ENCODE results near the gene TDRD3.

Gene TDRD3

DNA sequence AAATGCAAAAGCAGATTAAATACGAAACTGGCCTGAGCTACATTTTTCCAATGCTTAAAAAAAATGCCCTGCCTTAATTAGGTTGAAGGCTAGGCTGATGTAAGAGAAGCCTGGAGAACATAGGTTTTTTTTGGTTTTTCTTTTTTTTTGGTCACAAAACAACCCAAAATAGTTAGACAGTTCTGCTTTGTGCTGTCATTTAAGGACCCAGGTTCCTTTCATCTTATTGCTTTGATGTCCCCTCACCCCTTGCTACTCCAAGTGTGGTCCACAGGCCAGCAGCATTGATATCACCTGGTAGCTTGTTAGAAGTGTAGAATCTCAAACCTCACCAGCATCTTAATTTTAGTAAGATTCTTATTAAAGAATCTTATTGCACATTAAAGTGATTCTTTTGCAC is 14.4 kb downstream of the TDRD3 start:
- H3K27ac Mint-ChIP-seq: no peak overlapping the region

DNA sequence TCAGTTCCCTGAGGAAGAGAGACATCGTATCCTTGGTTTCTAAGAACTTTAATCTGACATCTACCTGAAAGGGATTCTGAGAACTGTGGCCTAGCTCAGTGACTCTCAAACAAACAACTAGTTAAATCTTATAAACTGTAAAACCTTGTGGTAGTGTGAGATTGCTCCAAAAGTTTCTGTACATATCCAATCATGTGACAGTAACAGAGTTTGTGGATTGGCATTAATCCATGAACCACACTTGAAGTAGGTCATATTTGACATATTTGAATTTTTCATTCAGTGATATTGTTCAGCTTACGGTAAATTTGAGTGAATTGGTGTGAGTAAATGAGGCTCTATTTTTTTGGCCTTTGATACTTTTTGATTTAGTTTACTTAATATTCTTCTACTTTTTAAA is 15.0 kb downstream of the TDRD3 start:
- no peak for DNase-seq
- peaks cover 9% of the 10 kb centered on the region for H3K4me1 Mint-ChIP-seq
- H3K9me3 Mint-ChIP-seq: peaks cover 8% of the 10 kb centered on the region
- no peaks in the 10 kb centered on the region for H3K27me3 Mint-ChIP-seq
- H3K36me3 Mint-ChIP-seq: peaks cover 18% of the 10 kb centered on the region
- no peak overlapping the region for H3K4me3 Mint-ChIP-seq
- no peak overlapping the region for H3K27ac Mint-ChIP-seq
- CTCF ChIA-PET: no interaction called here

More for the DNA sequence above, 14.4 kb downstream of the TDRD3 start:
- CTCF ChIA-PET: no interaction called here
- Mint-ChIP-seq H3K36me3 (peaks cover 18% of the 10 kb centered on the region), H3K27me3 (no peaks in the 10 kb centered on the region), H3K4me3 (no peak overlapping the region), H3K4me1 (peaks cover 9% of the 10 kb centered on the region), H3K9me3 (peaks cover 9% of the 10 kb centered on the region)
- DNase-seq: no peak

DNA sequence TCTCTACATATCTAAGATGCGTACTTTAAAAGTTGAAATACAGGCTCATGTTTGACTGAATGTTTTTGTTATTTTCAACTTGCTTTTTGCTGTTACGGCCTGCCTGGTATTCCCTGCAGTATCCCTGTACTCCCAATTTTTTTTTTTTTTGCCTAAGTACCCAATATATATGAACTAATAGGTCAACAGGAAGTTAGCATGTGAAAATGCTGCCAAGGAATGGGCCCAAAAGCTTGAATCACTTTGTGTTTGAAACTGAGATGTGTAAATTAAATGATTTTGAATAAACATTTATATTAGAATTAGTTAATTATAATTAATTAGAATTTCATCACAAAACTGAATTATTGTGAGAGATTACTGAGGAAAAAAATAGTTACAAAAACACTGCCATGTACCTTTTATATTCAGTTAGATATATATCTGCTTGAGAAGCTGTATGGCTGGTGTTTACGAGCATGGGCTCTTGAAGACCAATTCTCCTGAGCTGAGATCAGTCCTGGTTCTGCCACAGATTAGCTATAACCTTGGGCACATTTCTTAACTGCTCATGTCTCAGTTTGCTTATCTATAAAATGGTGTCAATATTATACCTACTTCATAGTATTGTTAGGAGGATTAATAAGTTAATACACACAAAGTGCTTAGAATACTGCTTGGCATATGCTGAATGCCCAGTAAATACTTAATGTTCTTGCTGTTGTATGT is 16.0 kb downstream of the TDRD3 start:
- Mint-ChIP-seq H3K9me3 (peaks cover under 1% of the 10 kb centered on the region), H3K27me3 (no peaks in the 10 kb centered on the region), H3K36me3 (peaks cover 9% of the 10 kb centered on the region), H3K4me3 (no peak overlapping the region), H3K27ac (no peak overlapping the region), H3K4me1 (peaks cover 9% of the 10 kb centered on the region)
- DNase-seq: no peak
- CTCF ChIA-PET: interaction anchor here (0.6 kb wide), 1 partner anchor 54 kb away, joined by 3 read pairs; no protein-coding TSS in a partner anchor

DNA sequence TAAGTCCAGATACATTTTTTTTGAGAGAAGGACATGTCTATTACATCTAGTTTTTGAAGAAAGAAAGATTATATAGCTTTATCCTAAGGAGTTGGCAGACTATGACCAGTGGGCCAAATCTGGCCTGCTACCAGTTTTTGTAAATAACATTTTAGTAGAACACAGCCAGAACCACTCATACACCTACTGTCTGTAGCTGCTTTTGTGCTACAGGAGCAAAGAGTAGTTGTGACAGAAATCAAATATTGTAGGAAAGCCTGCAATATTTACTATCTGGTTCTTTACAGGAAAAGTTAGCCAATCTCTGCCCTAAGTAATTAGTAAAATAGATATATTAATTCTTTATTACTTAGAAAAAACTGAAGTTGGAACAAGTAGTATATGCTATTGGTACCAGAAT is 17.2 kb downstream of the TDRD3 start:
- Mint-ChIP-seq H3K27ac (no peak overlapping the region), H3K27me3 (no peaks in the 10 kb centered on the region), H3K36me3 (peaks cover 4% of the 10 kb centered on the region), H3K4me3 (no peak overlapping the region), H3K4me1 (peaks cover 9% of the 10 kb centered on the region), H3K9me3 (no peaks in the 10 kb centered on the region)
- CTCF ChIA-PET: no interaction called here
- no peak for DNase-seq

DNA sequence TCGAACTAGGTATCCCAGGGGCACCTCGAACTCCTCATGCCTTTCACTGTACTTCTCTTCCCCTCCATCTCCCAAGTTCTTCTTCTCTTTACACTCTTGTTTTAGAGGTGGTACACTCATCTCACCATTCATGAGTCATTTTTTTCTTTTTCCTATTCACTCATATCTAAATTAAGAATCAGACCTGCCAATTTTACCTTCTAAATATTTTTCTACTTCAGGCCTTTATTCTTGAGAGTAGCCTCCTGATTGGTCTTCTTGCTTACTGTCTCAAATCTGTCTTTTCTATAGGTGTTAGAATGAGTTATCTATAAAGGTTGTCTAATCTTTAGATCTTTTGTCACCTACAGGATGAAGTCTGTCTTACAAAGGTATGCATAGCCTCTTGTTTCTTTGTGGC is 20.7 kb downstream of the TDRD3 start:
- no peak overlapping the region for H3K27ac Mint-ChIP-seq
- no peak overlapping the region for H3K4me3 Mint-ChIP-seq

DNA sequence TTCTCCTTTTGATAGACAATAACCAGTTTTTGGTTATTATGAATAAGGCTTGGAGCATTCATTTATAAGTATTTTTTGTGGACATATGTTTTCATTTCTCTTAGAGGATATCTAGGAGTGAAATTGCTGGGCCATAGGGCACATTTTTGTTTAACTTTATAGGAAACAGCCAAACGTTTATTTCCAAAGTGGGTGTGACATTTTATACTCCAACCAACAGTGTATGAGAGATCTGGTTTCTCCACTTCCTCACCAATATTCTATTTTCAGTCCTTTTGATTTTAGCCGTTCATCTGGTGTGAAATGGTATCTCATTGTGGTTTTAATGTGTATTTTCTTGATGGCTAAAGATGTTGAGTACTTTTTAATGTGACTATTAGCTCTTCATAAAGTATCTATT is 21.9 kb downstream of the TDRD3 start:
- H3K27me3 Mint-ChIP-seq: no peaks in the 10 kb centered on the region
- DNase-seq: no peak
- no peaks in the 10 kb centered on the region for H3K4me1 Mint-ChIP-seq
- H3K9me3 Mint-ChIP-seq: peaks cover 6% of the 10 kb centered on the region
- peaks cover 2% of the 10 kb centered on the region for H3K36me3 Mint-ChIP-seq
- CTCF ChIA-PET: no interaction called here
- H3K4me3 Mint-ChIP-seq: no peak overlapping the region
- no peak overlapping the region for H3K27ac Mint-ChIP-seq

More for the DNA sequence above, 20.7 kb downstream of the TDRD3 start:
- DNase-seq: no peak
- Mint-ChIP-seq H3K9me3 (peaks cover 6% of the 10 kb centered on the region), H3K36me3 (peaks cover 2% of the 10 kb centered on the region), H3K4me1 (no peaks in the 10 kb centered on the region), H3K27me3 (no peaks in the 10 kb centered on the region)
- CTCF ChIA-PET: no interaction called here

DNA sequence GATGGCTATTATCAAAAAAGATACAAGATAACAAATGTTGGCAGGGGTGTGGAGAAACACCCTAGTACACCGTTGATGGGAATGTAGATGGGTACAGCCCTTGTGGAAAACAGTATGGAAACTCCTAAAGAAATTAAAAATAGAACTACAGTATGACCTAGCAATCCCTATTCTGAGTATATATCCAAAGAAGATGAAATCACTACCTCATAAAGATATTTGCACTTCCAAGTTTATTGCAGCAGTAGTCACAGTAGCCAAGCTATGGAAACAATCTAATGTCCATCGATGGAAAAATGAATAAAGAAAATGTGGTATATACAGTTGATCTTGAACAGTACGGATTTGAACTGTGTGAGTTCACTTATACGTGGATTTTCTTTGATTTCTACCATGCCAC is 28.3 kb downstream of the TDRD3 start:
- CTCF ChIA-PET: no interaction called here
- no peak overlapping the region for H3K4me3 Mint-ChIP-seq

DNA sequence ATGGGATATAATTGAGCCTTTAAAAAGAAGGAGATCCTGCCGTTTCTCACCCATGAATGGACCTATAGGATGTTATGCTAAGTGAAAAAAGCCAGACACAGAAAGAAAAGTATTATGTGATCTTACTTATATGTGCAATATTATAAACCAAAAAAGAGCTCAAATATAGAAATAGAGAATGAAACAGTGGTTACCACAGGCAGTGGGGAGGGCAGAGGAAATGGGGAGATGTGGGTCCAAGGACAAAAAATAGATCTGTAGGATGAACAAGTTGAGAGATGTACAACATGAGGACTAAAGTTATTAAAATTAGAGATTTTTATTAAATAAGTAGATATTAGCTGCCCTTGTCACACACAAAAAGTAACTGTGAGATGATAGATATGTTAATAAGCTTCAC is 29.1 kb downstream of the TDRD3 start:
- CTCF ChIA-PET: no interaction called here
- no peak overlapping the region for H3K4me3 Mint-ChIP-seq

More for the DNA sequence above, 28.3 kb downstream of the TDRD3 start:
- peaks cover 4% of the 10 kb centered on the region for H3K9me3 Mint-ChIP-seq
- no peak overlapping the region for H3K27ac Mint-ChIP-seq
- peaks cover 10% of the 10 kb centered on the region for H3K4me1 Mint-ChIP-seq
- peaks cover 2% of the 10 kb centered on the region for H3K36me3 Mint-ChIP-seq
- no peak for DNase-seq
- H3K27me3 Mint-ChIP-seq: no peaks in the 10 kb centered on the region

DNA sequence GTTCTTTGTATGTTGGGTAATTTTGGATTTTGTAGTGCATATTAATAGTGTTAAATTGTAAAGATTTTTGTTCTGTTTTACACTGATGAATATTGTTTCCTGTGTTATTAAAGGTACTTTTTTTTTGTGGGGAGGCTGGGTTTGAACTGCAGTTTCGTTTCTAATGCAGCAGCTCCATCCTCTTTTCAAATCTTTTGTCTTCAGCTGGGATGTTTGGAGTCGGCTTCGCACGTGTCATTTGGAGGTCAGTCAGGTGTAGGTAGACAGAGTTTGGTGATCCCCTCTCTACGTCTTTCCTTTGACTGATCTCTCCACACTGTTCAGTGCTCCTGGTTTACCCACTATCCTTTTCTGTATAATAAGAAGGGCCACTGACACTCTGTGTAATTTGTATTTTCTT is 30.3 kb downstream of the TDRD3 start:
- Mint-ChIP-seq H3K36me3 (no peaks in the 10 kb centered on the region), H3K27me3 (no peaks in the 10 kb centered on the region), H3K27ac (no peak overlapping the region), H3K4me1 (peaks cover 10% of the 10 kb centered on the region), H3K4me3 (no peak overlapping the region), H3K9me3 (no peaks in the 10 kb centered on the region)
- no peak for DNase-seq
- CTCF ChIA-PET: no interaction called here

More for the DNA sequence above, 29.1 kb downstream of the TDRD3 start:
- Mint-ChIP-seq H3K27ac (no peak overlapping the region), H3K36me3 (peaks cover 2% of the 10 kb centered on the region), H3K4me1 (peaks cover 10% of the 10 kb centered on the region), H3K9me3 (peaks cover 1% of the 10 kb centered on the region), H3K27me3 (no peaks in the 10 kb centered on the region)
- DNase-seq: no peak

DNA sequence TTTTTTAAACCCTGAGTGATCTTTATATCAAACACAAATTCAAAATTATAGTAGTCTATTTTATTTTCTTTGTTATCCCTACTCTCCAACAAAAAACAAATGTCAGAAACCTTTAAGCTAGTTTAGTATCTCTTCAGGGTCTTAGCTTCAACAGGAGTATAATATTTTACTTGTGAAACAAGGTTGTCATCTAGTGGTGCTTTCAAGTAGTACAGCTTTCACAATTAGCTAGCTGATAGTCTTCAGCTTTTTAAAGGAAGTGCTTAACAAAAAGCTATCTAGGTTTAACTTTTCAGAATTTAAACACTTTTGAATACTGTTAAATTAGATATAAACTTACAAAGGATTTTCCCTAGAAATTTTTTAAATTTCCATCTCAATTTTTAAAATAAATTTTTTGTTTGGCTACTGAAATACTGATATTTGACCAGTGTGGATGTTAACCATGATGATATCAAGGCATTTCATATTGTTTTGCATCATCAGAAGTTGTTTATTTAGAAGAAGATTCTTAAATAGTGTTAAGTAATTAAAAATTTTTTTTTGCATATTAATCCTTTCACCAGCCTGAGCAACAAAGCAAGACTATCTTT is 34.2 kb downstream of the TDRD3 start:
- DNase-seq: no peak
- Mint-ChIP-seq H3K36me3 (no peaks in the 10 kb centered on the region), H3K4me3 (no peak overlapping the region), H3K4me1 (peaks cover 14% of the 10 kb centered on the region), H3K27me3 (no peaks in the 10 kb centered on the region), H3K9me3 (peaks cover 3% of the 10 kb centered on the region), H3K27ac (no peak overlapping the region)
- CTCF ChIA-PET: interaction anchor here (0.6 to 1.4 kb wide), 12 partner anchors 16 to 1040 kb away, joined by 3 to 8 read pairs (median 3); partner anchors contain the start of gene TDRD3

DNA sequence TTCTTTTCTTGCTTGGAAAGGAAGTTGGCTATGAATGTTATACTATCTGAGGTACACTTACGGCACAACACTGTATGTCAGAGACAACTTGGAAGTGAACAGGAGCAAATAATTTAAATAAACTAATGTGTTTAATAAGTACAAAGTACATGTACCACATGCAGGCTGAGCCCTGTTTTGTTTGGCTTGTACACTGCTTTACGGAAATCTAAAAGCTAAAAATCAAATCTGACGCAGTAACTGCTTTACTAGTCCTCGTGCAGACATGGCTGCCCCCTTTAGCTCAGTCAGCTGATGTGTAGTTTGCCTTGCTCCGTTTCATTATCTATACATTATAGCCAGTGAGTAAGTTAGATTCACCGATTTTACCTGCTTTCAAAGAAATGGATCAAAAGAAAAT is 36.5 kb downstream of the TDRD3 start:
- H3K27me3 Mint-ChIP-seq: no peaks in the 10 kb centered on the region
- no peak for DNase-seq
- H3K4me1 Mint-ChIP-seq: peaks cover 7% of the 10 kb centered on the region
- H3K9me3 Mint-ChIP-seq: peaks cover 3% of the 10 kb centered on the region
- CTCF ChIA-PET: no interaction called here
- no peaks in the 10 kb centered on the region for H3K36me3 Mint-ChIP-seq
- no peak overlapping the region for H3K27ac Mint-ChIP-seq
- no peak overlapping the region for H3K4me3 Mint-ChIP-seq

DNA sequence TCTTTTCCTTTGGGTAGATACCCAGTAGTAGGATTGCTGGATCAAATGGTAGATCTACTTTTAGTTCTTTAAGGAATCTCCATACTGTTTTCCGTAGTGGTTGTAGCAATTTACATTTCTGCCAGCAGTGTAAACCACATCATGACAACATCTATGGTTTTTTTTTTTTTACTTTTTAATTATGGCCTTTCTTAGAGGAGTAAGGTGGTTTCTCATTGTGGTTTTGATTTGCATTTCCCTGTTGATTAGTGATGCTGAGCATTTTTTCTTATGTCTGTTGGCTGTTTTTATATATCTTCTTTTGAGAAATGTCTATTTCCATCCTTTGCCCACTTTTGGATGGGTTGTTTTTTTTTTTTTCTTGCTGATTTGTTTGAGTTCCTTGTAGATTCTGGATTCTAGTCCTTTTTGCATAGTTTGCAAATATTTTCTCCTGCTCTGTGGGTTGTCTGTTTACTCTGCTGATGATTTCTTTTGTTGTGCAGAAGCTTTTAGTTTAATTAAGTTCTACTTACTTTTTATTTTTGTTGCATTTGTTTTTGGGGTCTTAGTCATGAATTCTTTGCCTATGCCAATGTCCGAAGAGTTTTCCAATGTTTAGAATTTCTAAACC is 38.8 kb downstream of the TDRD3 start:
- CTCF ChIA-PET: interaction anchor here (1.1 kb wide), 1 partner anchor 755 kb away, joined by 3 read pairs; no protein-coding TSS in a partner anchor
- H3K36me3 Mint-ChIP-seq: no peaks in the 10 kb centered on the region
- no peak for DNase-seq
- H3K27ac Mint-ChIP-seq: no peak overlapping the region
- peaks cover 3% of the 10 kb centered on the region for H3K9me3 Mint-ChIP-seq
- no peak overlapping the region for H3K4me3 Mint-ChIP-seq
- no peaks in the 10 kb centered on the region for H3K27me3 Mint-ChIP-seq
- peaks cover 7% of the 10 kb centered on the region for H3K4me1 Mint-ChIP-seq

DNA sequence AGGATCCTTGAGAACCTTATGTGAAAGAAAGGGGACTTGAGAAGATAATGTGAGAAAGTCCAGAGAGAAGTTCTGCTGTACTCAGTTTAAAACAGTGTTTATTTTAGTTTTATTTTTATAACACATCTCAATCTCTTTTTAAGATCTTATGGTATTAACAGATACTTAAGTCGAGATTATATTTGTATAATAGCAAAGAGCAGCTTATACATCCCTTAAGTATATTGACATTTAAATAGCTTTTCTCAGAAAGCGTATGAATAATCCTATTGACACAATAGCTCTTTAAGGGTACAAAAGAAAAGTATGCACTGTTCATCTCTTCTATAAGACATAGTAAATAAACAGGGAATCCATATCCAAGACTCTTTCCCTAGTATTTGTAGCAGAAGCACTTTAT is 42.2 kb downstream of the TDRD3 start:
- Mint-ChIP-seq H3K36me3 (no peaks in the 10 kb centered on the region), H3K4me3 (no peak overlapping the region), H3K27ac (no peak overlapping the region), H3K27me3 (no peaks in the 10 kb centered on the region), H3K4me1 (peaks cover 7% of the 10 kb centered on the region), H3K9me3 (peaks cover 3% of the 10 kb centered on the region)
- CTCF ChIA-PET: no interaction called here
- no peak for DNase-seq

DNA sequence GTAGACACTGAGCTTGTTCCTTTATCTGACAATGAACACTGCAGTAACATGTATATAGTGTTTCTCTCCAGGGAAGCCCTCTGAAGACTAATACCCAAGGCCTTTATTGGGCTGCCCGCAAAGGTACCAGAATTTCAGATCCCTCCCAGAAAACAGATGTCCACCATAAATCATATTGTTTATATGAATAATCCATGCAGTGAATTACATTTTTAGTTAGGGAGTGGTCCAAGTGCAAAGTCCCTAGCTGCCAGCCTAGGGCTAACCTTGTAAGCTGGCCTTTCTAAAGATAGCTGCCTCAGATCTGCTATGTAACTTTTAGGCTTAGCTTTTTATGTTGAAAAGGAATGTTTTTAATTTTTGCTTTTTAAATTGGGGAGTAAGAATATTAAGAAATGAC is 44.7 kb downstream of the TDRD3 start:
- no peaks in the 10 kb centered on the region for H3K4me1 Mint-ChIP-seq
- H3K27me3 Mint-ChIP-seq: no peaks in the 10 kb centered on the region
- CTCF ChIA-PET: no interaction called here

More for the DNA sequence above, 44.7 kb downstream of the TDRD3 start:
- H3K27ac Mint-ChIP-seq: no peak overlapping the region
- no peak for DNase-seq
- no peaks in the 10 kb centered on the region for H3K9me3 Mint-ChIP-seq
- no peaks in the 10 kb centered on the region for H3K36me3 Mint-ChIP-seq
- no peak overlapping the region for H3K4me3 Mint-ChIP-seq
